IPS-18c (cell line): ENCODE data around the gene TRPM5.

ENCODE experiments used
- H3K4me3 ChIP-seq: 2 replicates; pipeline ENCODE4 v1.7.0; 2013; ENCODE audit warnings: low read depth, mild to moderate bottlenecking, low read length, moderate library complexity; ENCODE audit not compliant: insufficient read depth
- H3K9me3 ChIP-seq: one replicate; pipeline ENCODE4 v1.6.1; 2013; ENCODE audit warnings: mild to moderate bottlenecking, low read length, moderate library complexity; ENCODE audit not compliant: control insufficient read depth, insufficient read depth

The TRPM5 gene

GRCh38 chr11:2432628-2433071, 11.7 kb downstream of the TRPM5 start:
- H3K9me3 ChIP-seq = peaks cover 2% of the 10 kb centered on the region
- no peak overlapping the region for H3K4me3 ChIP-seq

DNA sequence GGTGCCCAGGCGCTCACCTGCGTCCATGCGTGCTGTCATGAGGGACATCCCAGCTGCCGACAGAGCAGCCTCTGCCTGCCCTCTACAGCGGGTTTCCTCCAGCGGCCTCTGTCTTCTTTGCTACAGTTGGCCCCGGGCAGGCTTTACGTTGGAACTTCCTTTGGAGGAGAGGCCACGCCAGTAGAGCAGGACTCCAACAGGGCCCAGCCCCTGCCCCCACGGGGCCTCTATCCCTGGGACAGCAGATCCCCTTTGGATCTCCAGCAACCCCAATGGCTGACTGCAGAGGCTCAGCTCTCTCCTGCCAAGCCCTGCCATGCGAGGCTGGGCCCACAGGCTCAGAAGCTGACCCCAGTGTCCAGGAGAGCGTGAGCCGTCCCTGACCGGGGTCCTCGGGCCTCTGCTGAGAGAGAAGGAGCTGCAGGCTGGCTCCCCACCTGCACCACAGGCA, 12.1 kb downstream of the TRPM5 start:
- Histone ChIP-seq H3K9me3 (peaks cover 2% of the 10 kb centered on the region), H3K4me3 (no peak overlapping the region)

DNA sequence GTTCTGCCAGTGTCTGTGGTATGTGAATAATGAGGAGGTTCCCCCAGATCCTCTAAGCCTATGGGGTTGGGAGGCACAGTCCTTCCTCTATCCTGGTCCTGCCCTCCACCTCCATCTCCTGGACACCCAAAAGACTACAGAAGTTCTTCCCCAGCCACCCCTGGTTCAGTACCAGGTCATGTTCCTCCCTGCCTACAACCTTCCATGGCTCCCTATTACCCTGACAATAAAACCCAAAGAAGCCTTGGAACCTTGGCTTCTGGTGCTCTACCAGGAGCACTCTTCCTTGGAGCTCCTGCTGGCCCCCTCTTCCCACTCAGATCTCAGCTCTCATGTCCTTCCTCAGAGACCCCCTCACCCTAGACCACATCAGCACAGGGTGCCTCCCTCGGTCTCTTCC, 12.9 kb downstream of the TRPM5 start:
- Histone ChIP-seq H3K4me3 (no peak overlapping the region), H3K9me3 (peaks cover 2% of the 10 kb centered on the region)

DNA sequence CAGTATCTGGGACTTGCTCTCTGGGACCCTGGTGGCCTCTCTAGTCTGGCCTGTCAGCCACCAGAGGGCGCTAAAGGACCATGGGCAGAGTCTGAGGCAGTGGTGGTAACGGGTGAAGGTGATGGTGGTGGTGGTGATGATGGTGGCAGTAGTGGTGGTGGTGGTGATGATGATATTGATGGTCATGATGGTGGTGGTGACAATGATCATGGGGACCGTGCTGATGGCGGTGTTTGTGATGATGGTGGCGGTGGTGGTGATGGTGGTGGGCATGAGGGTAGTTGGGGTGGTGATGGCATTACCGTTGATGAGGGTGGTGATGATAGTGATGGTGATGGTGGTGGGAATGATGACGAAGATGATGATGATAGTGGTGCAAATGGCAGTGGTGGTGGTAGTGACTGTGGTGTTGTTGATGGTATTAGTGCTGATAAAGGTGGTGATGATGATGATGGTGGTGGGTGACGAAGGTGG, 16.0 kb downstream of the TRPM5 start:
- Histone ChIP-seq H3K9me3 (peaks cover 2% of the 10 kb centered on the region), H3K4me3 (no peak overlapping the region)

DNA sequence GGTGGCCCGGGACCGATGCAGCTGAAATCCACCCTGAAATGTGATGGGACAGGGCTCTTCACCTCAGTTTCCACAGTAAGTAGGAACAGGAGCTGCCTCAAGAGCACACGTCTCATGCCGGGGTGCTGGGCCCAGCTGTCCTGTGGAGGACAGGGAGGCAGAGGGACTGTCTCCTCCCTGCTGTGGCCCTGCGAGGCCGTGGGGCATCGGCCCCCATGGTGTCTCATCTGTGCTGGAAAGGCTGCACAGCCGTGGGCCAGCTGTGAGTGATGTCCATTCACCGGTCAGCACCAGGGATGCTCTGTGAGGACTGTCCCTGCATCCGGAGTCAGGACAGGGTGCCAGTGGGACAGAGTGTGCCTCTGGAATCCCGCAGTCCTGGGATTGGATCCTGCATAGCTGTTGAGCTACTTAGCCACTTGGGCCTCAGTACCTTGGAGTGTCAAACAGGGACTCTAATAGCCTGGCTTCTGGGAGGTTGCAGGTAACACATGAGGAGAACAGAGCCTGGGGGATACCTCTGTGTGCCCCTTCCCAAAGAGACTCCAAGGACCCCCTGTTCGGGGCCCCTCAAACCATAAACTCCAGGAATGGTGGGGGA, 16.5 kb downstream of the TRPM5 start:
- no peak overlapping the region for H3K4me3 ChIP-seq
- peaks cover 2% of the 10 kb centered on the region for H3K9me3 ChIP-seq

DNA sequence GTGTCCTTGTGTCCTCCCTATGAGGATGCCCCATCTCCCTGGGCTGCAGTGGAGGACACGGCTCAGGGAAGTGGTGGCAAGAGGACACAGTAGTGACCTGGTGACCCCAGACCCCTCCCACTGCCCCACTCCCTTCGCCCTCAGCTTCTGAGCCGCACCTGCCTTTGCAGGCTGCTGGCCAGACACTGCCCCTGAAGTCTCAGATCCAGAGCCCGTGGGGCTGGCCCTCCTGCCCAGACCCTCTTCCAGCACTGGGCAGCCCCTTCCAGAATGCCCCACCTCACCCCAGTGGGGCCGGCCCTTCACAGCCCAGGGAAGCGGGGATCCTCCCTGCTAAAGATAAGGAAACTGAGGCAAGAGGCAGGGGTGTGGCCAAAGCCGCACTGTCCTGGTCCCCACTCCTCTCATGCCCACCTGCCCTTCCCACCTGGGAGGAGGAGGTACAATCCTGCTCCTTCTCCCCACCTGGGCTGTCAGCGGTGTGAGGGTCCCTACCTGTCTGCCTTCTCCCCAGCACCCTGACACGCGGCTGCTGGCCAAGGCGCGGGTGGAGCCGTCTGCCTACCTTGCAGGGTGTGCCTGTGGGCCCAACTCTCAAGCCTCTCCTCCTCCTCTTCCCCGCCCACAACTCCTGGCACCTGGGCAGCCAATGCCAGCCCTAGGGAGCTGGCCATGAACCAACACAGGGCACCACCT, 17.3 kb downstream of the TRPM5 start:
- H3K9me3 ChIP-seq = peaks cover 4% of the 10 kb centered on the region
- H3K4me3 ChIP-seq = no peak overlapping the region

- H3K9me3 ChIP-seq = peaks cover 5% of the 10 kb centered on the region
- no peak overlapping the region for H3K4me3 ChIP-seq
Observed at GRCh38 chr11:2426221-2426620, 18.1 kb downstream of the TRPM5 start.

DNA sequence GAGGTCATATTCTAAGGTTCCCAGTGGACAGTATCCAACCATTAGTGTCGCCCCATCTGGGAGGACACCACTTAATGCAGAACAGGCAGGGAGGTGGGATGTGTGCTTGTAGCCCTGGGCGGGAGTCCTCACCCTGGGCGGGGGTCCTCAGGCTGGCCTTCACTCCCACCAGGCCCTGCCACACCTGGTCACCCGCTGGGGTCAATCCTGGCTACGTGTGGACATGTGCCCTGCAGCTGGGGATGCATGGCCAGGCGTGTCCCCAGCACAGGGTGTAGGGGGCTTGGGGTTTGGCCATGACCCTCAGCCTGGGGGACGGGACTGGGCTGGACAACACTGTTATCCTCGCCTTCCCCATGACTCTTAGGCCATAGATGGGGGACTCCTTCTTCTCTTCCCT, 18.8 kb downstream of the TRPM5 start:
- Histone ChIP-seq H3K9me3 (peaks cover 5% of the 10 kb centered on the region), H3K4me3 (no peak overlapping the region)

DNA sequence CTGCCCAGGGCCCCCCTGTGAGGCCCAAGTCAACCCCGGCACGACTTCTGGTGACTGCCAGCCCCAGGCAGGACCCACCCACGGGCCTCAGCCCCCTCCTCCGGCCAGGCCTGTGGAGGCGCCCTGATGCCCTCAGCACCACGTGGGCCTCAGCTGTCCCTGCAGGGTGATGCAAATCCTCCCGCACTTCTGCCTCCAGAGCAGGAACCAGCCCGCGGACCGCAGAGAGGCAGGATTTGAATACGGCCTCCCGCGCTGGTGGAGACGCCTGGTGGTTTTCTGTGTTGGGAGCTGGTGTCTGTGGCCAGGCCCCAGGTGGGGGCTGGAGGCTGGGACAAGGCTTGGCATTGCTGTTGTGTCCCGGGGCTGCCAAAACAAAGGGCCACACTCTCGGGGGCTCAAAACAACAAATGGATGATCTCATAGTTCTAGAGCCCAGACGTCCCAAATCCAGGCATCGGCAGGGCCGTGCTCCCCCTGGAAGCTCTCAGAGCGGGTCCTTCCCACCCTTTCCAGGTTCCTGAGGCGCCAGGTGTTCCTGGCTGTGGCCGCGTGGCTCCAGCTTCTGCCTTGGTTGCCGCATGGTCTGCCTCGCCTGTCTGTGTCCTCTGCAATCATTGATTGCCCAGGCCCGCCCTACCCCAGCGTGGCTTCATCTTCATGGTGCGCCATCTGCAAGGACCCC, 19.4 kb downstream of the TRPM5 start:
- Histone ChIP-seq H3K4me3 (no peak overlapping the region), H3K9me3 (peaks cover 5% of the 10 kb centered on the region)

DNA sequence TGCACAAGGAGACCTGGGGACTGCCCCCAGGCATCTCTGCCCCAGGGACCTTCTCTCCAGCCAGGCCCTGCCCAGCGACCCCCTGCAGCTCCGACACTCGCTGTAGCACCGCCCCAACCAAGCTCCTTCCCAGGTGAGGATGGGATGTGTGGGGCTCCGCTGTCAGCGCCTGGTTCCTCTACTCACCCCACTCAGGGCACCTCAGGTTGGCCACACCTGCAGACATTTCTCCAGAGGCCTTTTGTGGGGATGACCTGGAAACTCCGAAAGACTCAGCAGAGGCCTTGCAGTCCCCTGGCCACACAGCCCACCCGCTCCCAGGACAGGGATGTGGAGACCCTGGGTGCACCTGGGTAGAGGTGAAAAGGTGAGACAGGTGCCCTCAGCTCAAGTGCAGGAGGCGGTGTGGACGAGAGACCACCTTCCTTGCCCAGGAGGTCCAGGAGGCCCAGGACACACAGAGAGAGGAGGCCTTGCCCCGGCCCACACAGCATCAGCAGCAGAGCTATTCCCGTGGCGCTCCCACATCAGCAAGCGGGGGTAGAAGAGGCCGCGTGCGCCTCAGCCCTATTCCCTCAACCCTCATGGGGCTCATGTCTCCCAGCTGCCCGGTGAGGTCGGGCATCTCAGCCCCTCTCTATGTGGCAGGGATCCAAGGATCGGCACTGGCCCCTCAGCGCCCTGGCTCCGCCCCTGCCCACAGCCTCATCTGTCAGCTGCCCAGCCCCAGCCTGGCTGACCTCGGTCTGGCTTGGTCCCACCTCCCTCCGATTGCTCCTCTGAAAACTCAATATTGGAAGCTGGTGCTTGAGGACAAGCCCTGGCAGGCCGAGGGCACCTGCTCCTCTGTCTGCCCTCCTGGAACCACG, 20.9 kb downstream of the TRPM5 start:
- Histone ChIP-seq H3K9me3 (peaks cover 5% of the 10 kb centered on the region), H3K4me3 (no peak overlapping the region)

GRCh38 chr11:2422461-2423156, 21.7 kb downstream of the TRPM5 start:
- Histone ChIP-seq H3K4me3 (no peak overlapping the region), H3K9me3 (peaks cover 5% of the 10 kb centered on the region)

- peaks cover 5% of the 10 kb centered on the region for H3K9me3 ChIP-seq
- no peak overlapping the region for H3K4me3 ChIP-seq
Observed at GRCh38 chr11:2421996-2422395, 22.3 kb downstream of the TRPM5 start.

DNA sequence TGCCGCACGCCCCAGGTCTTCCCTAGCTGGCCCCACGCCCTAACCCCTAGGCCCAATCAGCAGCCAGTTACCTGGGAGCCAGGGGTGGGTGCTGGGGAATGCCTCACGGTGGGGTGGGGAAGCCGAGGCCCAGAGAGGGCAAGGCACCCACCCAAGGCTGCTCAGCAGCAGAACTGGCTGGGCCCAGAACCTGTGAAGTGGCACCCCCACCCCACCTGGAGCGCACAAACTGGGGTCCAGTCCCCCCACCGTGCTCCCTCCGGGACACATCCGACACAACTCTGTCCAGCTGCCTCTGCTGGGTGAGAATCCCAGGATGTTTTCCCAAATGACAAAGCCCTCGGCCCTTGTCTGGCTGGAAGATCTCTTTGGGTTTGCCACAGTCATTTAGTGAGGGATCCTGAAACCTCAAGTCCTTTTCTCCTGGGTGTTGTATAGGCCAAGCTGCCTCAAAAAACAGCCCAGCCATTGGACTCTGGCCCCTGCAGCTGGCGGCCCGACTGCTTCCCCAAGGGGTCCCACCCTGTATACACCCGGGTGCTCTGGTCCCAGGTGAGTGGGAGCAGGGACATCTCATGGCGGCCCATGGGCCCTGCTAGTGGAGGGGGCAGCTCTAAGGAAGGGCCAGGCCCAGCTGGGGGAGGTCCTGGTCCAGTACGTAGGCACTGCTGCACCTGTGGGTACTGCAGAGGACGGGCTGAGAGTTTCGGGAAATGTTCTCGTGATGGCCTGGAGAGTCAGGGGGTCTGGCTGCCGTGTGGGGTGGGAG, 22.9 kb downstream of the TRPM5 start:
- peaks cover 5% of the 10 kb centered on the region for H3K9me3 ChIP-seq
- no peak overlapping the region for H3K4me3 ChIP-seq

DNA sequence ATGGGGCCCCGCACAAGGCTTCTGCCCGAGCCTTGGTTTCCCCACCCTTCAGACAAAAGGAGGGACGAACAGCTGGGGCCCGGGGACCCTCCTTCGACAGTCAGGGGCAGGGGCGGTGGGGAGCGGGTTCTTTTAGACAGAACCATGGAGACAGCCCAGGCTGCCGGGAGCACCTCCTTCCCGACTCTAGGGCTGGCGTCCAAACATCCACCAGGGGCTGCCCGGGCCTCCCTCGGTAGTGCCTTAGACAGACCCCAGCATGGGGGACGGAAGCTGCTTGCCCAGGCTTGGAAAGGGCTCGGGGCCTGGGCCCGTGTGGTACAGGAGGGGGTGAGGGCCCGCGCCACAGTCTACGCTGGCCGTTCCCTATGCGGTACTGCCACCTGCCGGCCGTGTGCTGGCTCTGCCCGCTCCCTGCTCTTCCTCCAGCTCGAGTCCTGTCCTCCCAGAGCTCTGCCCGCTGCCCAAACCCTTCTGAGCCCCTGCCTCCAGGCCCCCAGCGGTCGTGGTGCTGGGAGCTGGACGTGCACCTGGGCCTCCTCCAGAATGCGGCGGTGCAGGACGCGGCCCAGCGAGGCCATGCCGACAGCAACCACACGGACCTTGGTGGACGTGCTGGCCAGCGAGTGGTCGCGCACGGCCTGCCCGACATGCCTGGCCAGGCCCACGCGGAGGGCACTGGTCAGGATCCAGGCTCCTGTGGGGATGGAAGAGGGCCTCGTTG, 23.6 kb downstream of the TRPM5 start:
- Histone ChIP-seq H3K4me3 (no peak overlapping the region), H3K9me3 (peaks cover 5% of the 10 kb centered on the region)

GRCh38 chr11:2419638-2420501, 24.4 kb downstream of the TRPM5 start:
- Histone ChIP-seq H3K4me3 (no peak overlapping the region), H3K9me3 (peaks cover 5% of the 10 kb centered on the region)
